Measurements from ENCODE around the gene REEP3.

The REEP3 gene

GRCh38 chr10:63595072-63595471 is 73.9 kb downstream of the REEP3 start:
- TF ChIP-seq CTCF (IDR thresholded peaks at IDR 0.05) = peak in 1 of 2 experiments; percentile 13
- H3K4me3 ChIP-seq = no peak overlapping the region
- no peak for DNase-seq
- H3K27me3 ChIP-seq = no peaks in the 10 kb centered on the region
- intact Hi-C loops (cut with DNase I; ENCODE audit: low total_unique reads) = no loop called here
- no peak overlapping the region for H3K27ac ChIP-seq
- peaks cover 0 to 55% (median 18%) of the 10 kb centered on the region in 4 donors for H3K4me1 ChIP-seq
- no peaks in the 10 kb centered on the region for H3K9me3 ChIP-seq
- peaks cover 1 to 21% (median 15%) of the 10 kb centered on the region in 3 donors for H3K36me3 ChIP-seq

- Histone ChIP-seq H3K27ac (no peak overlapping the region), H3K4me3 (no peak overlapping the region), H3K4me1 (peaks cover 0 to 53% (median 15%) of the 10 kb centered on the region in 4 donors), H3K27me3 (no peaks in the 10 kb centered on the region), H3K36me3 (peaks cover 10 to 35% (median 24%) of the 10 kb centered on the region in 3 donors), H3K9me3 (no peaks in the 10 kb centered on the region)
- DNase-seq = no peak
- no peak for TF ChIP-seq CTCF (IDR thresholded peaks at IDR 0.05)
- intact Hi-C loops (cut with DNase I; ENCODE audit: low total_unique reads) = no loop called here
Observed at GRCh38 chr10:63596924-63597323, 75.7 kb downstream of the REEP3 start.

- Histone ChIP-seq H3K36me3 (peaks cover 10 to 35% (median 24%) of the 10 kb centered on the region in 3 donors), H3K4me1 (peaks cover 0 to 20% (median 6%) of the 10 kb centered on the region in 4 donors), H3K9me3 (no peaks in the 10 kb centered on the region), H3K4me3 (no peak overlapping the region), H3K27ac (no peak overlapping the region), H3K27me3 (no peaks in the 10 kb centered on the region)
- intact Hi-C loops (cut with DNase I; ENCODE audit: low total_unique reads) = no loop called here
- no peak for TF ChIP-seq CTCF (IDR thresholded peaks at IDR 0.05)
- DNase-seq = no peak
Observed at GRCh38 chr10:63600540-63600939, 79.3 kb downstream of the REEP3 start.

- TF ChIP-seq CTCF (IDR thresholded peaks at IDR 0.05) = no peak
- H3K4me3 ChIP-seq = no peak overlapping the region
- intact Hi-C loops (cut with DNase I; ENCODE audit: low total_unique reads) = no loop called here
Observed at GRCh38 chr10:63603709-63604445, 82.7 kb downstream of the REEP3 start.

GRCh38 chr10:63605197-63605967 is 84.2 kb downstream of the REEP3 start:
- H3K9me3 ChIP-seq = no peaks in the 10 kb centered on the region
- TF ChIP-seq CTCF (IDR thresholded peaks at IDR 0.05) = no peak
- intact Hi-C loops (cut with DNase I; ENCODE audit: low total_unique reads) = no loop called here
- DNase-seq = no peak
- H3K27me3 ChIP-seq = no peaks in the 10 kb centered on the region
- peaks cover 5 to 11% (median 9%) of the 10 kb centered on the region in 3 donors for H3K36me3 ChIP-seq
- no peak overlapping the region for H3K4me3 ChIP-seq
- H3K4me1 ChIP-seq = no peaks in the 10 kb centered on the region
- H3K27ac ChIP-seq = no peak overlapping the region

More at GRCh38 chr10:63603709-63604445, 82.7 kb downstream of the REEP3 start:
- Histone ChIP-seq H3K36me3 (peaks cover 9 to 22% (median 10%) of the 10 kb centered on the region in 3 donors), H3K27ac (no peak overlapping the region), H3K4me1 (no peaks in the 10 kb centered on the region), H3K27me3 (no peaks in the 10 kb centered on the region), H3K9me3 (no peaks in the 10 kb centered on the region)
- no peak for DNase-seq
